GM19438 (cell line): ENCODE results near the gene WIPI1.

Experiments used
- ATAC-seq: cut with Tn5 transposase; IDR thresholded peaks from one replicate; pipeline ENCODE4 v1.9.1; 2021; ENCODE audit warnings: low read depth; ENCODE audit not compliant: unreplicated experiment

WIPI1 gene

DNA sequence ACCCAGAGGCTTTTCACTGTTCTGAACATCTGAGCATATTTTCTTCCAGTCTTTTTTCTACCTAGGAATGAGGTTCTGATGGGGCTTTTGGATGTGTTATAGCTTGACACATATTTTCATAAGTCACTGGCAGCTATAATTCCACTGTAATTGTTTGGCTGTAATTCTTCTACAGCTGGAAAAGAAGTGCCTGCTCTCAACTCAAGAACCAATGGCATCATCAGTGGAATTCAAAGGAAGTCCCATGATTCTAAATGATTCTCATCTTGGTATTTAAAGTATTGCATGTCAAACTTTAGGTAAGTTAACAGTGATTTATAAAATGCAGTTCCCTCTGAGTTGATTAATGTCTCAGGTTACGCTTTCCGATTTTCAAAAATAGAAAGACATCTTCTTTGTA, 16.8 kb downstream of the WIPI1 start:
- ATAC-seq: no peak

DNA sequence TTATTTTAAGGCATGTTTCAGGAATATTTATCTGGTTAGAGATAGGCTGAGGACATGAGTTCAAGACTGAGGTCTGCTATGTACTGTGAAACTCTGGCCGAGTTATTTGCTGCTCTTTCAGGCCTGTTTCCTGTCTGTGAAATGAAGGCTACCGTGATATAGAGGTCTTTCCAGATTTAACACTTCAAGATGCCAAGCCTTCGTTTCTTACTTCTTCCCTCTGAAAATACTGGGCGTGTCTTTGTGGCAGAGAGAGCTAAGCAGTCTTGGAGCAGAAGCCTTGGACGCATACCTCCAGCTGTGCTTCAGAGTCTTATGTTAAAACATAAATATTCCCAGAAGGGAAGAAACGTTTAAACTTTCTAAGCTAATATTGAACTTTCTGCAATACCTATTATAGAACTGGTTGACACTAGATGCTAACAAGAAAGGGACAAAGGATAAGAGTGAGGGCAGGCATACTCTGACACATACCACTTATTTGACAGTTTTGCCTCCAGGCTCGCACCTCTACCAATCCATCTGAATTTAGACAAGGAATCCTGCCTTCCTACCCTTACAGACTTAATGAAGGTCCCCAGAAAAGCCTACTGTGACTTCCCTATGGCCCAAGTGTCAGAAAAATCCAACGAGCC, 17.5 kb downstream of the WIPI1 start:
- ATAC-seq: no peak

GRCh38 chr17:68437979-68438822, 19.1 kb downstream of the WIPI1 start:
- ATAC-seq: peak; percentile 81

DNA sequence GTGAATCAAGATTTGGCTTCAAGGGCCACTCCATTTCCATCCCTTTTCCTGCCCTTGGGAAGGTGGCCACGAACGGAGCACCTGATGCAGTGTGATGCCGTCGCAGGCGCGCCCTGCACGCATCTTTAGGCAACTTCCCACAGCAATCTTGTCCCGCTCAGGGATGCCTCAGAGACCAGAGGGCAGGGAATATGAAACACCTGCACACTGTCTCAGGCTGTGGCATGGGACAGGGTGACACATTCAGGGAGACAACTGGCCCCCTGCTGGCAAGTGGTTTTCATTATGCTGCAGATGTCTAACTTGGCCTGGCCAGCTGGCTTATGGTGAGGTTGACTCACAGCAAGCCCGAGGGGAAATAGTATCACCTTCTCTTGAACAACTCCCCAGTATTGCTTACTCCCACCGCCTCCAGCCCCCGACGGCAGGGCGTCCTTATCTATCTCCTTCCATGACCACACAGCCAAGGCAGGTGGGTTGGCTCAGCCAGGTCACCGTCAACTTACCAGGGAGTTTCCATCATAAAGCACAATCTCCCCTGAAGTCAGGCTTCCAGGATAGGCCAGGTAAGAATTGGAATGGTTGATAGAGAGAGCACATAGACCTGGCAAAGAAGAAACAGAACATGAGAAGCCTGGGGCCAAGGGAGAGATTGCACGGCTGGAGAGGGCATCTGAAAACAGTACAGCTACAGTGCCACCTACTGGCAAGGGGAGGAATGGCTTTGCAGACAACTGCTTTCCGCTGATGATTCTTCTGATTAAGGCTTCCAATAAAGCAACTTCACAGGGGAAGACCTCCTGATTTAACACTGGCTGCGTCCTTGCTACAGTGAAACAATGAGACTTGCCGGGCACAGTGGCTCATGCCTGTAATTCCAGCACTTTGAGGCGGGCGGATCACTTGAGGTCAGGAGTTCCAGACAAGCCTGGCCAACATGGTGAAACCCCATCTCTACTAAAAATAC, 21.1 kb downstream of the WIPI1 start:
- ATAC-seq: peak; percentile 51

DNA sequence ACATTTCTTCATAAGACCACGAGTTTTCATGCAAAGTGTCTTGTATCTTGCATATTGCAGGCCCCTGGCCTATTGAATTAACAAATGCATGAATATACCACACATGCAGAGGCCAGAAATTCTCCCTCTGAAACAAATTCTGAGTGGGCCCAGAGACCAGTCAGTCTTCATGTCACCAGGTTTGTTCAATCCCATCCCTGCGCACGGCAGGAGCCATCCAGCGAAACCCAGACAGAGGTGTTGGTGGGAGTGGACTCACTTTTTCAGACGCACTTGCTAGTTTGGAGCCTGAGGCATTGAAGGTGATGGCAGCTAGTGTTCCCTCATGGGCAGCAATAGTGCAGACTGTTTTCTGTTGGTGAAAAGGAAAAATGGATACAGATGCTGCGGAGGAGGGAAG, 21.9 kb downstream of the WIPI1 start:
- ATAC-seq: no peak

GRCh38 chr17:68433911-68434508, 23.3 kb downstream of the WIPI1 start:
- no peak for ATAC-seq

DNA sequence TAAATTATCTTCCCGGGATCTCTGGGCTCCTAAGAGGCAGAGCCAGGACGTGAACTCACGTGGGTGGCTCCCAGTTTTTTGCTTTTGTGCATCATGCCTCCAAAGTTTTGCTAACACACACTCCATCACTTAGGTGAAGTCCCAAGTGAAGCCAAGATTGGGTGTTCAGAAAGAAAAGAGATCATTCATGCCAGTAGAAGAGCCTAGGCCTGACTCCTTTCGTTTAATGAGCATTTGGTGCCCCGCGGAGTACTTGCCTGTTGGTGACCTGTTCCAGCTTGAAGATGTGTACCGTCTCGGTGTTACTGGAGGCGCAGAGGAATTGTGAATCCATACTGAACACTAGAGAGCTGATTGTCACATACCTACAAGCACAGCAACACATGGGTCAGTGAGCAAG, 24.1 kb downstream of the WIPI1 start:
- ATAC-seq: no peak

- no peak for ATAC-seq
Observed at GRCh38 chr17:68432086-68432864, 25.0 kb downstream of the WIPI1 start.

DNA sequence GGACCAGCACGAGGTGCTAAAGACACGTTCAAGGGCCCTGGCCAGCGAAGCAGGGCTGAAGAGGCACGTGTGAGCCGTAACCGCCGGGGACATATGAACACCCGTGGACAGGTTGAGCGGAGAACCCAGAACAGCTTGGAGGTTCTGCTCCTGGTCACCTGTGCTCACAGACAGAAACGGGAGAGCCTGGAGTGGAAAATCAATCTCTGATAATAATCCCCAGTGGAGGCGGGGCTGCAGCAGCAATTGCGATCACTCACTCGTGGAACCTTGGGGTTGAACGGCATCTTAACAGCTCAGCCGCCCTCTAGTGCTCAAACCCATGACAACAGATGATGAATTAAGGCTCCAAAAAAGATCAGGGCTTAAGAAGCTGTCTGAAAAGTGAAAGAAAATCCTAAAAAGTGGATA, 25.6 kb downstream of the WIPI1 start:
- ATAC-seq: no peak

DNA sequence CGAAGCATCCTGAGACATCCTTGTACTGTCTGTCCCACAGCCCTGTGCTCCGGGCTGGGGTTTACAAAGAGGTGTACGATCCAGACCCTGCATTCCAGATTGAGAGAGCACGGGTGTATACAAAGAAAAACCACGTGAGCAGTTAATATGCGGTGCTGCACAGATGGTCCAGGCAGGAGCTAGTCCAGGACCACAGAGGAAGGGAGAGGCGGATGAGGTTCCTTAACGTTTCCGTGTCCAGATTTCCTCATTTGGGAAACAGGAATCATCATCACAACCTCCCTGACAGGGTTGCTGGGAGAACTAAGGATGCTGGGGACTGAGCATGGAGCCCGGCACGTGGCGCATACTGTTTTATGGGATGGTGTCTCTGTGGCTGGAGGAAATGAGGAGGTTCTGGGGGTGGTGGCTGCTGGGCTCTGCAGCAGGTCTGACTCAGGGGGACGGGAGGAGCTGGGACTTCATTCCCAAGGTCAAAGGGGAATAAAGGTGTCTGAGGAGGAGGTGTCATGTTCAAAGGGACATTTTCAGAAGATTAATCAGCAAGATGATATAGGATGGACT, 26.2 kb downstream of the WIPI1 start:
- ATAC-seq: no peak

DNA sequence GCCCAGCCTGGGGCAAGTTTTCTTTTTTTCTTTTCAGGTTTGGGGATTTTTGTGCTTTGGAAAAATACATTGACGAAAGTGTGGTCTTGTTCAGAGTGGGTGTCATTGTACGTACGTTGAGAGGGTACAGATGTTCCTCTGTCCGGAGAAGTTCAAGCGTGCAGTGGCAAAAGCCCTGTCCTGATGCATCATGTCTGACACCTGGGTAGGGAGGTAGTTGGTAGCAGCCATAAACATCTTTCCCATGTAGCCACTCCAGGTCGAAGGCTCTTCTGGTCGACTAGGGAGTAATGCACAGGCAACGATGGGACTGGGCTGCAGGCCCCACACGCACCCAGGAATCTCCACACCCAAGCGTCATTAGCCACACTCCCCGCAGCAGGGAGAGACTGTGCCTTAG, 27.4 kb downstream of the WIPI1 start:
- ATAC-seq: no peak

- ATAC-seq: no peak
Observed at GRCh38 chr17:68428498-68429172, 28.7 kb downstream of the WIPI1 start.

DNA sequence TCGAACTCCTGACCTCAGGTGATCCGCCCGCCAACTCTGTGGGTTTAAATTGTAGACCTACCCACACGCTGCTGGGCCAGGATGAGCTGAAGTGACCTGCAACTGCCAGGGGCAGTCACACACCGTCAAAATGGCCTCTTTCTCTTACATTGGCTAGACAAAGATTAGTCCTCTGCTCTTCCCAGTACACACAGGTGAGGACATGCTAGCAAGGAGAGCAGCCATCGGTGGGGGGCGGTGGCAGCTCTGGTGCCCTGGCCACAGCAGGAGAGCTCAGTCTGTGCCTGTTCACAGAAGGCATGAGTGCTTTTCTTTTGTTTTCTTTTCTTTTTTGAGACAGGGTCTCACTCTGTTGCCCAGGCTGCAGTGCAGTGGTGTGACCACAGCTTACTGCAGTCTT, 29.7 kb downstream of the WIPI1 start:
- ATAC-seq: no peak

DNA sequence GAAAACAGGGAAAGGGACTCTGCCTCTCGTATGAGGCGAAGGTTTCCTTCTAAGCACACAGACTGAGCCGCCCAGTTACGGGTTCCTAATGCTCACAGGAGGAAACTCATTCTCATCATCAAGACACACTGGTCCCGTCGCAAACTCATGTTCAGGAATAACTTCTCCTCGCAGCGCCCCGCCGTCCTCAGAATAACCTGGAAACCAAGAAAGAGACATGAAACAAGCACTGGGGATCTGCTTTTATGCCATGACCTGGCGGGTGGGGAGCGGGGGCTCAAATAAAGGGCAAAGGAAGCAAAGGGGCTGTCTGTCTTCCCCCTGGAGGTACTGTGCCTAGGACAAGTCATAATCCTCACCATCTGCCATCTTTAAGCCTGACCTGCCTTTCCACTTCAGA, 31.3 kb downstream of the WIPI1 start:
- ATAC-seq: no peak

DNA sequence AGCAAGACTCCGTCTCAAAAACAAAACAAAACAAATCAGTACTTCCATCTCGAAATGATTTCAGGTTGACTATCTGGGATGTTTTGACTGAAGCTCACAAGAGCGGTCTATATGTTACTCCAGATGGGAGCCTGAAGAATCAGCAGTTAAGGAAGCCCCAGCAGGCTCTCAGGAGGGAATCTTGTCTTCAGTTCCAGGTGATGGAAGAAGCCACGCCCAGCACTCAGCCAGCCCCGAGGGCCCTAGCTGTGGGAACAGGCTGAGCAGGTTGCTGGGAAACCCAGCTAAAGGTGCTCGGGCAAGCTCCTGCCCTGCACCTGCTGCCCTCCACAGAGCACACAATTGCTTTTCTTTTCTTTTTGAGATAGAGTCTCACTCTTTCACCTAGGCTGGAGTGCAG, 32.4 kb downstream of the WIPI1 start:
- no peak for ATAC-seq

GRCh38 chr17:68424203-68424602, 33.1 kb downstream of the WIPI1 start:
- no peak for ATAC-seq

DNA sequence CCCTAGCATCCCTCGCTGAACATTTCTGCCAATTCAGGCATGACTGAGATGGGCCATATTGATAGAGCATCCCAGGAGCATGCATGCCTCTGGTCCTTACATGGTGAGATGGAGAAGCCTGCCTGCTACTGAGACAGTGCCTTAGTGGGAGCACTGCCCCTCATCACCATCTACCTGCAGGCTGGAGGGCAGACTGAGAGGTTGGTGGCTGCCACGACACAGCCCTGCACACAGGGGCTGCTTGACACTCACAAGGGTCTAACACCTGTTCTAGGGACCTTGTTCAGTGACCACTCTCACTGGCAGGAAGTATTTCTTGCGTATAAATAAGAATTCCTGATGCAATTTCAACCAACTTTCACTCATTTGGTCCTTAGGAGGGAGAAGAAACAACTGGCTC, 34.0 kb downstream of the WIPI1 start:
- ATAC-seq: no peak

- no peak for ATAC-seq
Observed at GRCh38 chr17:68422821-68423220, 34.5 kb downstream of the WIPI1 start.

DNA sequence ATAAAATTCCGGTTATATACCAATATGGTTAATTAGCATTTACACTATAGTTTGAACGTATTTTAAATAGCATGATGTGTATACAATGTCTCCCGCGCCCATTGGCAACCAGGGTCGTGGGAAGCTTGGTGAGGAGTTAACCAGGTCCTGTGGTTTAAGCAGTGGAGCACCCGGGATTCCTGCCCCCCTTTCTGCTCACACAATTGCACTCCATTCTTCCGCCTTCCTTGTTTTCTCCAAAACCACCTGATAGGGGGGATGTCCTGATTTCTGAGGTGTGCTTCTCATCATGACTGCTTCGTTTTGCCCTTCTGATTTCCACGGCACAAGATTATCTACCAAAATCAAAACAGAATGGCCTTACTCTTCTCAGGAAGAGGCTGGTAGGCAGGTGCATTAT, 35.8 kb downstream of the WIPI1 start:
- no peak for ATAC-seq
